Mesothelial cell of epicardium (in vitro differentiated cells): ENCODE data around the gene NHSL2. TPM values are rescaled to one million over a fixed set of nuclear protein-coding genes. Genes with fewer than 3 reads are reported as not detected.

Experiments used
- DNase-seq, 2 experiments: peaks; one replicate each; pipeline ENCODE4 v3.0.0; 2021; ENCODE audit warnings: low spot score in 2 of 2; ENCODE audit not compliant: unreplicated experiment in 2 of 2
- H3K27ac Mint-ChIP-seq: 2 replicates; pipeline ENCODE4 v1.8.0; 2021; ENCODE audit warnings: mixed read lengths
- H3K27me3 Mint-ChIP-seq: 2 replicates; pipeline ENCODE4 v1.8.0; 2021; ENCODE audit warnings: low read depth, mixed read lengths
- H3K36me3 Mint-ChIP-seq: 2 replicates; pipeline ENCODE4 v1.8.0; 2021; ENCODE audit warnings: mixed read lengths
- H3K4me1 Mint-ChIP-seq: 2 replicates; pipeline ENCODE4 v1.8.0; 2021; ENCODE audit warnings: mixed read lengths
- H3K4me3 Mint-ChIP-seq: 2 replicates; pipeline ENCODE4 v1.8.0; 2021; ENCODE audit warnings: mild to moderate bottlenecking, moderate library complexity, mixed read lengths
- H3K9me3 Mint-ChIP-seq: 2 replicates; pipeline ENCODE4 v1.8.0; 2021; ENCODE audit warnings: mixed read lengths
- total RNA-seq: library from RNA; stranded (reverse); gene quantifications from 3 replicates; pipeline ENCODE4 v1.2.1, GENCODE V29; 2021
- TF ChIP-seq, protein P1 (sequence below): fragments of 200-600 bp; sonication (generic); IDR thresholded peaks from one replicate; pipeline ENCODE4 v1.5.0; 2021; ENCODE audit warnings: antibody characterized with exemption; ENCODE audit not compliant: unreplicated experiment

Gene NHSL2
- total RNA-seq, 1 donor from 2014 or later = 24.0 TPM

DNA sequence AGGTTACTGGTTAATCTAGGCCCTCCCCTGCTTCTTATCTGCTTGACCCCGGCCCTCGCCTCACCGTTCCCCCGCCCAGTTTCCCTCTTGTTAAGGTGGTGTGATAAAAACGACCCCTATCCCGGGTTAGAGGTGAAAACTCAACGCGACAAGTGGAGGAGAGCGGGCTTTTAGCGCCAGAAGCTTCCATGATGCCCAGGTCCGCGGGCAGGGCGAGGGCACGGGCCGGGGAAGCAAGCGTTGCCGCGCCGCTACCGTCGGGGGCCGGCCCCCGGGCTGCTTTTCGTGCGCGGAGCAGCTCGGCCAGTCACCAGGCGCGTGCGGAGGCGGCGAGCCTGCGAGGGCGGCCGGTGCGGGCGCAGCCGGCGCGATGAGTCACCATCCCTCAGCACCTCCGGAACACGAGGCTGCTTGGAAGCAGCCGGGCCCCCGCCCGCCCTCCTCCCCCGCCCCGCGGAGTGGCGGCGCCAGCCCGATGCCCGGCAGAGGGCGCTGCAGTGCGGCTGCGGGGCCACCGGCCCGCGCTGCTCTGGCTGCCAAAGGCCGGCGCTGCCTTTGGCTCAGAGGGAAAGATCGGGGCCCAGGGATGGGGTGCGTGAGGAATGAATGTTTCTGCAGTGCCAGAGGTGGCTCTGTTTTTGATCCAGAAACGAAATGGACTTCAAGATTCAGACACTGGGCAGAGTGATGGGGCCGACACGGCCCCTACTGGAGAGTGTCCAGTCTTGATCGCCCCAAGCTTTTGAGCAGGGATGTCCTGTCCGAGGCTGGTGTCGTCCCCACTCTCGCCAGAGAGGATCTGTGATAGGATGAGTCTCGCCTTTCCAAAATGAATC, 107.8 kb downstream of the NHSL2 start:
- TF ChIP-seq, protein P1, sequence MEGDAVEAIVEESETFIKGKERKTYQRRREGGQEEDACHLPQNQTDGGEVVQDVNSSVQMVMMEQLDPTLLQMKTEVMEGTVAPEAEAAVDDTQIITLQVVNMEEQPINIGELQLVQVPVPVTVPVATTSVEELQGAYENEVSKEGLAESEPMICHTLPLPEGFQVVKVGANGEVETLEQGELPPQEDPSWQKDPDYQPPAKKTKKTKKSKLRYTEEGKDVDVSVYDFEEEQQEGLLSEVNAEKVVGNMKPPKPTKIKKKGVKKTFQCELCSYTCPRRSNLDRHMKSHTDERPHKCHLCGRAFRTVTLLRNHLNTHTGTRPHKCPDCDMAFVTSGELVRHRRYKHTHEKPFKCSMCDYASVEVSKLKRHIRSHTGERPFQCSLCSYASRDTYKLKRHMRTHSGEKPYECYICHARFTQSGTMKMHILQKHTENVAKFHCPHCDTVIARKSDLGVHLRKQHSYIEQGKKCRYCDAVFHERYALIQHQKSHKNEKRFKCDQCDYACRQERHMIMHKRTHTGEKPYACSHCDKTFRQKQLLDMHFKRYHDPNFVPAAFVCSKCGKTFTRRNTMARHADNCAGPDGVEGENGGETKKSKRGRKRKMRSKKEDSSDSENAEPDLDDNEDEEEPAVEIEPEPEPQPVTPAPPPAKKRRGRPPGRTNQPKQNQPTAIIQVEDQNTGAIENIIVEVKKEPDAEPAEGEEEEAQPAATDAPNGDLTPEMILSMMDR = peak; percentile 66
- Mint-ChIP-seq H3K36me3 (peaks cover under 1% of the 10 kb centered on the region), H3K4me1 (peaks cover 15% of the 10 kb centered on the region), H3K4me3 (no peak overlapping the region), H3K27me3 (no peaks in the 10 kb centered on the region), H3K27ac (no peak overlapping the region), H3K9me3 (peaks cover 7% of the 10 kb centered on the region)
- DNase-seq = peak; percentile 75 to 83

DNA sequence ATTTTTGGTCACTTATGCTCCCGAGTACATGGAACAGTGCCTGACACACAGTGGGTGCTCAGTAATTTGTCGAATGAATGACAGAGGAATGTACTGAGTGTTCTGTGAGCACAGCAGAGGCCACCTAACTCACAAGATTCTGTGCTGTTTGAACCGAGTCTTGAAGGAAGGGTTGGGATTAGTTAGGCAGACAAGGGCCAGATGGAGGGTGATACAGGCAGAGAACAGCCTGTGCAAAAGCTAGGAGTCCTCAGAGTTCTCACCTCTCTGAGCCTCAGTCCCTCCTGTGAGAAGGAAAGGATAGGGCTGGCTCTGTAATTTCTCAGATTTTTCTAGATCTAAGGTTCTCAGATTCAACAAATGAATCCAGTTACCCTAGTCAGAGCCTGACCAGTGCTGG, 108.8 kb downstream of the NHSL2 start:
- Mint-ChIP-seq H3K27me3 (no peaks in the 10 kb centered on the region), H3K36me3 (peaks cover 4% of the 10 kb centered on the region), H3K9me3 (peaks cover 7% of the 10 kb centered on the region), H3K4me3 (no peak overlapping the region), H3K4me1 (peaks cover 15% of the 10 kb centered on the region), H3K27ac (peak overlapping the region; percentile 36)
- TF ChIP-seq, protein P1 = no peak
- no peak for DNase-seq

DNA sequence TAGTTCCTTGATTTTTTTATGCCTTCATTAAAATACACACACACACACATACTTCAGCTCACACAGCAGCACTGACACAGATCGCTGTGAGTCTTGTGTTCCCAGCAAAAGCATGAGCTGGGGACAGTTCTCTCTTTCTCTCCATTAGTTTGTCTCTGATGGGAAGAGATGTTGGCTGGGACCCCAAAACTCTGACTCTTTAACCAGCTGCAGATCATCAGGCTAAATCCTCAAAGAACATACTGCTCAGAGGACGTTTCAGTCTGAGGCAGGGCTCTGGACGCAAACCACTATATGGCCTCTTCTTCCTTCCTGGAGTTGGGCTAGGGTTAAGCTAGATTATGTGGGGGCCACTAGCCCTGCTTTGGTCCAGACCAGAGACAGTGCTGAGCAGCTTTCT, 109.6 kb downstream of the NHSL2 start:
- no peak overlapping the region for H3K4me3 Mint-ChIP-seq
- TF ChIP-seq, protein P1 = no peak
- peaks cover 7% of the 10 kb centered on the region for H3K9me3 Mint-ChIP-seq

DNA sequence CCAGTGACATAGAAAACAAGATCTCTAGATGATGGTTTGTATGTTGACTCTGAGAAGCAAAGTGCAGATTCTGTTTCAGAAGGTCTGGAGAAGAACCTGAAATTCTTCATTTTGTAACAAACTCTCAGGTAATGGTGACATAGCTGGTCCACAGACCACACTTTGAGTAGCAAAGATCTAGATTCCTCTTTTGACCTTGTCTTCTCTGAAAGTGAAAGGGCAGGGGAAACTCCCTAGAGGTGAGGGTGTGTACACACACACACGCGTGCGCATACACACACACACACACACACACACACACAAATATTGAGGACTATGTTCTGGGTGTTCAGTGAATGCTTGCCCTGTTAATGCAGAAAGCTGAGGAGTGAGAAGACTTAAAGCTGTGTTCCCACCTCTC, 110.1 kb downstream of the NHSL2 start:
- DNase-seq = no peak
- H3K9me3 Mint-ChIP-seq = peaks cover 7% of the 10 kb centered on the region
- TF ChIP-seq, protein P1 = no peak

More for the DNA sequence above, 109.6 kb downstream of the NHSL2 start:
- Mint-ChIP-seq H3K27ac (peak overlapping the region; percentile 54), H3K4me1 (peaks cover 15% of the 10 kb centered on the region), H3K36me3 (peaks cover 4% of the 10 kb centered on the region), H3K27me3 (no peaks in the 10 kb centered on the region)
- DNase-seq = no peak

DNA sequence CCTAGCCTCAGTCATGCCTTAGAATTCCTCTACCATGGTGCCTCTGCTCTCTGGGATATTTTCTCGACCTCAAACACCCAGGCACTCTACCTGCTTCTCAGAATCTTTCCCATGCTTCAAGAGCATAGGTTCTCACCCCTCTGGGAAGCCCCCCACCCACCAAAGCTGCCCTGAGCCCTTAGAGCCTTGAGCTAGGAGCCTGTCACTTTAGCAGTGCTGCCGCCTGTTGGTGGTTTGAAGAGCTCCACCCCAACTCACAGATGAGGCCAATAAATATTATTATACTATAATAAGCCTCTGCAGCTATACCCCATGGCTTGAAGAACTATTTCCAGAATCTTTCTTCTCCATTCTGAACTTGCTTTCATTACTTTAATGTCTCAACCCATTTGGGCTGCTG, 111.3 kb downstream of the NHSL2 start:
- Mint-ChIP-seq H3K4me1 (peaks cover 15% of the 10 kb centered on the region), H3K36me3 (peaks cover 4% of the 10 kb centered on the region), H3K9me3 (peaks cover 7% of the 10 kb centered on the region), H3K27me3 (no peaks in the 10 kb centered on the region), H3K4me3 (no peak overlapping the region), H3K27ac (no peak overlapping the region)
- no peak for DNase-seq
- TF ChIP-seq, protein P1 = peak; percentile 55

More for the DNA sequence above, 110.1 kb downstream of the NHSL2 start:
- Mint-ChIP-seq H3K4me3 (no peak overlapping the region), H3K4me1 (peaks cover 15% of the 10 kb centered on the region), H3K27me3 (no peaks in the 10 kb centered on the region), H3K27ac (peak overlapping the region; percentile 54), H3K36me3 (peaks cover 4% of the 10 kb centered on the region)
